Memory B cell (primary cell): Measurements from ENCODE around the gene CTBP2.
"Not testable (repeated sequence)": the region's sequence is repeated elsewhere in the genome, so short reads cannot be mapped to it uniquely, and the experiment has no call there.

Experiments used
- ATAC-seq: fragments of 150-1000 bp; cut with Tn5 transposase; 2 replicates; pipeline ENCODE4 v1.10.0; 2021; ENCODE audit warnings: low read depth, mild to moderate bottlenecking, moderate library complexity
- DNase-seq, 2 donors: peaks; one replicate each; pipeline ENCODE4 v3.0.0; 2022; ENCODE audit warnings: low spot score in 2 of 2
- H3K27ac Mint-ChIP-seq: one replicate; pipeline ENCODE4 v1.8.0; 2022; ENCODE audit warnings: mild to moderate bottlenecking, moderate library complexity, mixed read lengths
- H3K27me3 Mint-ChIP-seq: one replicate; pipeline ENCODE4 v1.8.0; 2022; ENCODE audit warnings: mixed read lengths
- H3K36me3 Mint-ChIP-seq: one replicate; pipeline ENCODE4 v1.8.0; 2022; ENCODE audit warnings: mild to moderate bottlenecking, mixed read lengths
- H3K4me1 Mint-ChIP-seq: one replicate; pipeline ENCODE4 v1.8.0; 2022; ENCODE audit warnings: mixed read lengths
- H3K4me3 Mint-ChIP-seq: one replicate; pipeline ENCODE4 v1.8.0; 2022; ENCODE audit warnings: mild to moderate bottlenecking, moderate library complexity, mixed read lengths
- H3K9me3 Mint-ChIP-seq: one replicate; pipeline ENCODE4 v1.8.0; 2022; ENCODE audit warnings: mixed read lengths

Gene CTBP2

GRCh38 chr10:125192620-125193019, 32.3 kb upstream of the CTBP2 start:
- peaks cover 13% of the 10 kb centered on the region for H3K27me3 Mint-ChIP-seq
- DNase-seq (no peak), ATAC-seq (no peak)
- peaks cover 1% of the 10 kb centered on the region for H3K9me3 Mint-ChIP-seq
- no peak overlapping the region for H3K27ac Mint-ChIP-seq
- H3K4me3 Mint-ChIP-seq = no peak overlapping the region
- H3K4me1 Mint-ChIP-seq = no peaks in the 10 kb centered on the region
- H3K36me3 Mint-ChIP-seq = peaks cover 1% of the 10 kb centered on the region

GRCh38 chr10:125192005-125192404, 31.6 kb upstream of the CTBP2 start:
- ATAC-seq (no peak), DNase-seq (no peak)
- H3K4me3 Mint-ChIP-seq = no peak overlapping the region
- no peaks in the 10 kb centered on the region for H3K4me1 Mint-ChIP-seq
- H3K36me3 Mint-ChIP-seq = peaks cover 1% of the 10 kb centered on the region
- H3K27me3 Mint-ChIP-seq = peaks cover 13% of the 10 kb centered on the region
- peaks cover 1% of the 10 kb centered on the region for H3K9me3 Mint-ChIP-seq
- no peak overlapping the region for H3K27ac Mint-ChIP-seq

- no peak overlapping the region for H3K4me3 Mint-ChIP-seq
- DNase-seq (no peak), ATAC-seq (no peak)
- no peak overlapping the region for H3K27ac Mint-ChIP-seq
- H3K9me3 Mint-ChIP-seq = peaks cover 1% of the 10 kb centered on the region
- peaks cover 1% of the 10 kb centered on the region for H3K36me3 Mint-ChIP-seq
- H3K27me3 Mint-ChIP-seq = peaks cover 15% of the 10 kb centered on the region
- H3K4me1 Mint-ChIP-seq = no peaks in the 10 kb centered on the region
These were observed 30.6 kb upstream of the CTBP2 start for GRCh38 chr10:125190946-125191345.

GRCh38 chr10:125190414-125190813, 30.1 kb upstream of the CTBP2 start:
- no peak overlapping the region for H3K27ac Mint-ChIP-seq
- peaks cover 20% of the 10 kb centered on the region for H3K27me3 Mint-ChIP-seq
- H3K4me3 Mint-ChIP-seq = no peak overlapping the region
- DNase-seq (no peak), ATAC-seq (no peak)
- no peaks in the 10 kb centered on the region for H3K4me1 Mint-ChIP-seq
- peaks cover 1% of the 10 kb centered on the region for H3K9me3 Mint-ChIP-seq
- H3K36me3 Mint-ChIP-seq = peaks cover 1% of the 10 kb centered on the region

- Mint-ChIP-seq H3K36me3 (peaks cover 1% of the 10 kb centered on the region), H3K27ac (no peak overlapping the region), H3K9me3 (peaks cover 1% of the 10 kb centered on the region), H3K4me3 (no peak overlapping the region), H3K4me1 (no peaks in the 10 kb centered on the region), H3K27me3 (peaks cover 20% of the 10 kb centered on the region)
- ATAC-seq (no peak), DNase-seq (no peak)
These were observed 28.8 kb upstream of the CTBP2 start for GRCh38 chr10:125189162-125189561.

GRCh38 chr10:125187238-125188194, 27.2 kb upstream of the CTBP2 start:
- Mint-ChIP-seq H3K27ac (no peak overlapping the region), H3K9me3 (peaks cover 1% of the 10 kb centered on the region), H3K36me3 (no peaks in the 10 kb centered on the region), H3K4me1 (no peaks in the 10 kb centered on the region), H3K27me3 (peaks cover 20% of the 10 kb centered on the region), H3K4me3 (no peak overlapping the region)
- DNase-seq = no peak
- ATAC-seq = no peak

GRCh38 chr10:125186431-125187170, 26.2 kb upstream of the CTBP2 start:
- peaks cover 20% of the 10 kb centered on the region for H3K27me3 Mint-ChIP-seq
- no peak overlapping the region for H3K4me3 Mint-ChIP-seq

GRCh38 chr10:125179107-125179506, 18.7 kb upstream of the CTBP2 start:
- H3K9me3 Mint-ChIP-seq, ATAC-seq, H3K27ac Mint-ChIP-seq, H3K36me3 Mint-ChIP-seq, H3K4me3 Mint-ChIP-seq, DNase-seq, H3K4me1 Mint-ChIP-seq: not testable (repeated sequence)
- H3K27me3 Mint-ChIP-seq = peaks cover 12% of the 10 kb centered on the region

More at GRCh38 chr10:125186431-125187170, 26.2 kb upstream of the CTBP2 start:
- H3K9me3 Mint-ChIP-seq = peaks cover 1% of the 10 kb centered on the region
- H3K4me1 Mint-ChIP-seq = no peaks in the 10 kb centered on the region
- ATAC-seq = no peak
- no peaks in the 10 kb centered on the region for H3K36me3 Mint-ChIP-seq
- no peak for DNase-seq
- no peak overlapping the region for H3K27ac Mint-ChIP-seq

GRCh38 chr10:125177641-125178640, 17.6 kb upstream of the CTBP2 start:
- DNase-seq (no peak), ATAC-seq (no peak)
- no peak overlapping the region for H3K4me3 Mint-ChIP-seq
- H3K4me1 Mint-ChIP-seq = no peaks in the 10 kb centered on the region
- H3K27me3 Mint-ChIP-seq = peaks cover 8% of the 10 kb centered on the region
- peaks cover 2% of the 10 kb centered on the region for H3K9me3 Mint-ChIP-seq
- no peak overlapping the region for H3K27ac Mint-ChIP-seq
- no peaks in the 10 kb centered on the region for H3K36me3 Mint-ChIP-seq

- no peak for ATAC-seq
- Mint-ChIP-seq H3K9me3 (peaks cover 2% of the 10 kb centered on the region), H3K4me3 (no peak overlapping the region), H3K27ac (no peak overlapping the region), H3K36me3 (no peaks in the 10 kb centered on the region), H3K4me1 (no peaks in the 10 kb centered on the region), H3K27me3 (peaks cover 8% of the 10 kb centered on the region)
- DNase-seq = no peak
These were observed 15.4 kb upstream of the CTBP2 start for GRCh38 chr10:125175807-125176206.

GRCh38 chr10:125174360-125174759, 14.0 kb upstream of the CTBP2 start:
- peaks cover 8% of the 10 kb centered on the region for H3K27me3 Mint-ChIP-seq
- peaks cover 1% of the 10 kb centered on the region for H3K9me3 Mint-ChIP-seq
- H3K4me3 Mint-ChIP-seq = no peak overlapping the region
- no peaks in the 10 kb centered on the region for H3K4me1 Mint-ChIP-seq
- no peaks in the 10 kb centered on the region for H3K36me3 Mint-ChIP-seq
- DNase-seq (no peak), ATAC-seq (no peak)
- H3K27ac Mint-ChIP-seq = no peak overlapping the region

- ATAC-seq = no peak
- H3K4me1 Mint-ChIP-seq = no peaks in the 10 kb centered on the region
- H3K27ac Mint-ChIP-seq = no peak overlapping the region
- no peak for DNase-seq
- peaks cover 8% of the 10 kb centered on the region for H3K27me3 Mint-ChIP-seq
- peaks cover 1% of the 10 kb centered on the region for H3K9me3 Mint-ChIP-seq
- no peaks in the 10 kb centered on the region for H3K36me3 Mint-ChIP-seq
- no peak overlapping the region for H3K4me3 Mint-ChIP-seq
These were observed 12.3 kb upstream of the CTBP2 start for GRCh38 chr10:125172694-125173093.

GRCh38 chr10:125171402-125172306, 11.3 kb upstream of the CTBP2 start:
- no peak overlapping the region for H3K27ac Mint-ChIP-seq
- H3K9me3 Mint-ChIP-seq = peaks cover 1% of the 10 kb centered on the region
- ATAC-seq (no peak), DNase-seq (no peak)
- H3K4me3 Mint-ChIP-seq = no peak overlapping the region
- H3K27me3 Mint-ChIP-seq = peaks cover 8% of the 10 kb centered on the region
- no peaks in the 10 kb centered on the region for H3K36me3 Mint-ChIP-seq
- no peaks in the 10 kb centered on the region for H3K4me1 Mint-ChIP-seq
